ENCODE results near the gene CPSF4L.

- TF ChIP-seq CTCF (IDR thresholded peaks at IDR 0.05) (no peak), SOX15 (CRISPR knock-in tag; IDR thresholded peaks at IDR 0.05) (no peak), RELA (CRISPR knock-in tag; IDR thresholded peaks at IDR 0.05; ENCODE audit: borderline replicate concordance) (no peak), ZNF317 (CRISPR knock-in tag; IDR thresholded peaks at IDR 0.05; ENCODE audit: borderline replicate concordance, low read depth) (no peak), TCF7 (CRISPR knock-in tag; IDR thresholded peaks at IDR 0.05; ENCODE audit: low read depth) (no peak), ZNF232 (CRISPR knock-in tag; IDR thresholded peaks at IDR 0.05) (no peak), TEAD4 (CRISPR knock-in tag; IDR thresholded peaks at IDR 0.05) (no peak), ZBTB21 (CRISPR knock-in tag; IDR thresholded peaks at IDR 0.05; ENCODE audit: borderline replicate concordance) (no peak), ETV6 (CRISPR knock-in tag; IDR thresholded peaks at IDR 0.05) (no peak)
- TF ChIP-seq, protein P1, sequence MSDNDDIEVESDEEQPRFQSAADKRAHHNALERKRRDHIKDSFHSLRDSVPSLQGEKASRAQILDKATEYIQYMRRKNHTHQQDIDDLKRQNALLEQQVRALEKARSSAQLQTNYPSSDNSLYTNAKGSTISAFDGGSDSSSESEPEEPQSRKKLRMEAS (CRISPR knock-in tag; IDR thresholded peaks at IDR 0.05) = no peak
- TF ChIP-seq, protein P2, sequence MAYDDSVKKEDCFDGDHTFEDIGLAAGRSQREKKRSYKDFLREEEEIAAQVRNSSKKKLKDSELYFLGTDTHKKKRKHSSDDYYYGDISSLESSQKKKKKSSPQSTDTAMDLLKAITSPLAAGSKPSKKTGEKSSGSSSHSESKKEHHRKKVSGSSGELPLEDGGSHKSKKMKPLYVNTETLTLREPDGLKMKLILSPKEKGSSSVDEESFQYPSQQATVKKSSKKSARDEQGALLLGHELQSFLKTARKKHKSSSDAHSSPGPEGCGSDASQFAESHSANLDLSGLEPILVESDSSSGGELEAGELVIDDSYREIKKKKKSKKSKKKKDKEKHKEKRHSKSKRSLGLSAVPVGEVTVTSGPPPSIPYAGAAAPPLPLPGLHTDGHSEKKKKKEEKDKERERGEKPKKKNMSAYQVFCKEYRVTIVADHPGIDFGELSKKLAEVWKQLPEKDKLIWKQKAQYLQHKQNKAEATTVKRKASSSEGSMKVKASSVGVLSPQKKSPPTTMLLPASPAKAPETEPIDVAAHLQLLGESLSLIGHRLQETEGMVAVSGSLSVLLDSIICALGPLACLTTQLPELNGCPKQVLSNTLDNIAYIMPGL (CRISPR knock-in tag; IDR thresholded peaks at IDR 0.05) = no peak
Measured at GRCh38 chr17:73249700-73250099, 12.0 kb downstream of the CPSF4L start.

All from WTC11 (cell line).